Tongue (tissue), 2 donors: ENCODE results near the gene GGT7. TPM values are rescaled to one million over a fixed set of nuclear protein-coding genes. Genes with fewer than 3 reads are reported as not detected.
"Not testable (repeated sequence)": the region's sequence is repeated elsewhere in the genome, so short reads cannot be mapped to it uniquely, and the experiment has no call there.

Experiments
- DNase-seq: peaks from one replicate; pipeline ENCODE4 v3.0.0-alpha.2; 2015
- total RNA-seq: library from RNA; depleted of rRNA; stranded (reverse); fragments of >200 nt; gene quantifications from one replicate; pipeline ENCODE4 v1.2.3, GENCODE V29; 2014

Gene GGT7
- total RNA-seq, 1 donor from 2014 or later, result 15.0 TPM

- no peak for DNase-seq
These were observed 10.5 kb upstream of the GGT7 start for GRCh38 chr20:34883087-34883688.

- DNase-seq, result no peak
These were observed 9.0 kb upstream of the GGT7 start for GRCh38 chr20:34881689-34882088.

GRCh38 chr20:34880971-34881370 lies 8.3 kb upstream of the GGT7 start:
- DNase-seq, result not testable (repeated sequence)

- DNase-seq, result no peak
These were observed 7.7 kb upstream of the GGT7 start for GRCh38 chr20:34880215-34880850.

GRCh38 chr20:34876406-34877282 lies 4.0 kb upstream of the GGT7 start, which contains the start of gene ACSS2:
Gene ACSS2 (plus strand): TSS chr20:34876612. CDS start chr20:34876646, 34 bp downstream.
- DNase-seq, result peak; percentile 96

- DNase-seq, result no peak
These were observed 3.2 kb upstream of the GGT7 start for GRCh38 chr20:34875642-34876405.

GRCh38 chr20:34874094-34874654 lies 1.5 kb upstream of the GGT7 start:
- DNase-seq, result peak; percentile 90

GRCh38 chr20:34873583-34874093 lies 982 bp upstream of the GGT7 start:
- no peak for DNase-seq

GRCh38 chr20:34871966-34872621 lies 562 bp downstream of the GGT7 start:
- DNase-seq, result no peak

- no peak for DNase-seq
These were observed 1.2 kb downstream of the GGT7 start for GRCh38 chr20:34871320-34871926.

GRCh38 chr20:34864216-34864615 lies 8.4 kb downstream of the GGT7 start:
- no peak for DNase-seq

- DNase-seq, result no peak
These were observed 9.2 kb downstream of the GGT7 start for GRCh38 chr20:34863421-34863965.

GRCh38 chr20:34862724-34863123 lies 9.9 kb downstream of the GGT7 start:
- DNase-seq, result no peak

- peak; percentile 84 for DNase-seq
These were observed 11.1 kb downstream of the GGT7 start for GRCh38 chr20:34861386-34862084.

- no peak for DNase-seq
These were observed 12.7 kb downstream of the GGT7 start for GRCh38 chr20:34859826-34860545.

- no peak for DNase-seq
These were observed 13.3 kb downstream of the GGT7 start for GRCh38 chr20:34859367-34859766.

GRCh38 chr20:34852298-34852697 lies 20.4 kb downstream of the GGT7 start:
- no peak for DNase-seq

GRCh38 chr20:34850969-34851368 lies 21.7 kb downstream of the GGT7 start:
- no peak for DNase-seq

GRCh38 chr20:34849778-34850177 lies 22.9 kb downstream of the GGT7 start:
- no peak for DNase-seq
